PFSK-1 (cell line): ENCODE data around the gene FGFBP1.

Experiments used
- POLR2AphosphoS5 ChIP-seq: IDR thresholded peaks from 2 replicates; pipeline ENCODE4 v1.6.1; 2012; ENCODE audit warnings: low read depth, mild to moderate bottlenecking, control low read depth, low read length, moderate library complexity
- SIN3A ChIP-seq: IDR thresholded peaks from 2 replicates; pipeline ENCODE4 v1.6.1; 2012; ENCODE audit warnings: mild to moderate bottlenecking, low read length, moderate library complexity, borderline replicate concordance; ENCODE audit not compliant: insufficient read depth
- TAF1 ChIP-seq: IDR thresholded peaks from 2 replicates; pipeline ENCODE4 v1.6.1; 2012; ENCODE audit warnings: low read length, control low read depth, borderline replicate concordance; ENCODE audit not compliant: insufficient read depth
- TF ChIP-seq, protein P1 (sequence below), 2 experiments: IDR thresholded peaks; 2 replicates each; pipeline versions ENCODE4 v1.6.1 to v1.8.0; 2011 to 2012; ENCODE audit warnings: low read depth in 2 of 2, low read length in 2 of 2, control low read depth in 1 of 2, inconsistent platforms in 1 of 2, mild to moderate bottlenecking in 1 of 2, moderate library complexity in 1 of 2; ENCODE audit not compliant: insufficient read depth in 1 of 2

DNA sequence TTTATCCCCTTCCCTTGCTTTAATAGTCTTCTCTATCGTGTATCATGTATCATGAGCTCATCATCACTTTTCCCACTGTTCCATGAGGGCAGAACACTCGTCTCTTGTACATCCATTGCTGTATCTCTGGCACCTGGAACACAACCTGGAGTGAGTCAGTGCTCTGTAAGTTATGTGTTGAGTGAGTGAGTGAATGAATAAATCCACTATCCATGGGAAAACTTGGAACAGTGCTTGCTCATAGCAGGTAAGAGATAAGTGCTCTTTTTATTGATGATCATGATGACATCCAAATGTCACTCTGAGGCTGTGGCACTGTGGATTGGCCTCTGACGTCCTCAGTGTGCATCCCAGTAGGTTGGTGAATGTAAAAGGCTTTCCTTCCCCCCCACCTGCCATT lies 4.3 kb downstream of the FGFBP1 start:
- TF ChIP-seq POLR2AphosphoS5, result no peak
- TF ChIP-seq, protein P1, sequence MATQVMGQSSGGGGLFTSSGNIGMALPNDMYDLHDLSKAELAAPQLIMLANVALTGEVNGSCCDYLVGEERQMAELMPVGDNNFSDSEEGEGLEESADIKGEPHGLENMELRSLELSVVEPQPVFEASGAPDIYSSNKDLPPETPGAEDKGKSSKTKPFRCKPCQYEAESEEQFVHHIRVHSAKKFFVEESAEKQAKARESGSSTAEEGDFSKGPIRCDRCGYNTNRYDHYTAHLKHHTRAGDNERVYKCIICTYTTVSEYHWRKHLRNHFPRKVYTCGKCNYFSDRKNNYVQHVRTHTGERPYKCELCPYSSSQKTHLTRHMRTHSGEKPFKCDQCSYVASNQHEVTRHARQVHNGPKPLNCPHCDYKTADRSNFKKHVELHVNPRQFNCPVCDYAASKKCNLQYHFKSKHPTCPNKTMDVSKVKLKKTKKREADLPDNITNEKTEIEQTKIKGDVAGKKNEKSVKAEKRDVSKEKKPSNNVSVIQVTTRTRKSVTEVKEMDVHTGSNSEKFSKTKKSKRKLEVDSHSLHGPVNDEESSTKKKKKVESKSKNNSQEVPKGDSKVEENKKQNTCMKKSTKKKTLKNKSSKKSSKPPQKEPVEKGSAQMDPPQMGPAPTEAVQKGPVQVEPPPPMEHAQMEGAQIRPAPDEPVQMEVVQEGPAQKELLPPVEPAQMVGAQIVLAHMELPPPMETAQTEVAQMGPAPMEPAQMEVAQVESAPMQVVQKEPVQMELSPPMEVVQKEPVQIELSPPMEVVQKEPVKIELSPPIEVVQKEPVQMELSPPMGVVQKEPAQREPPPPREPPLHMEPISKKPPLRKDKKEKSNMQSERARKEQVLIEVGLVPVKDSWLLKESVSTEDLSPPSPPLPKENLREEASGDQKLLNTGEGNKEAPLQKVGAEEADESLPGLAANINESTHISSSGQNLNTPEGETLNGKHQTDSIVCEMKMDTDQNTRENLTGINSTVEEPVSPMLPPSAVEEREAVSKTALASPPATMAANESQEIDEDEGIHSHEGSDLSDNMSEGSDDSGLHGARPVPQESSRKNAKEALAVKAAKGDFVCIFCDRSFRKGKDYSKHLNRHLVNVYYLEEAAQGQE (IDR thresholded peaks at IDR 0.05; ENCODE audit: insufficient read depth in 1 of 2, low read depth in 2 of 2, low read length in 2 of 2), result no peak
- no peak for TF ChIP-seq TAF1
- TF ChIP-seq SIN3A, result no peak
